Activated naive CD4-positive, alpha-beta T cell treated with anti-CD3 and anti-CD28 coated beads for 36 hours (primary cell): ENCODE measurements around the gene DACT2. TPM values are rescaled to one million over a fixed set of nuclear protein-coding genes. Genes with fewer than 3 reads are reported as not detected.
"Not testable (repeated sequence)": the region's sequence is repeated elsewhere in the genome, so short reads cannot be mapped to it uniquely, and the experiment has no call there.

Experiments
- CTCF ChIA-PET: fragments of 350-600 bp; sonication (Branson Sonifier 250); formaldehyde crosslinking; loops from one replicate; lab custom pipeline; 2021; ENCODE audit warnings: antibody characterized with exemption; lab: Charles Lee
- DNase-seq: peaks from one replicate; pipeline ENCODE4 v3.0.0-alpha.2; 2020
- H3K27ac Mint-ChIP-seq: one replicate; pipeline ENCODE4 v1.8.0; 2021; ENCODE audit warnings: mild to moderate bottlenecking, mixed read lengths
- H3K27me3 Mint-ChIP-seq: one replicate; pipeline ENCODE4 v1.8.0; 2021; ENCODE audit warnings: low read depth, mixed read lengths
- H3K36me3 Mint-ChIP-seq: one replicate; pipeline ENCODE4 v1.8.0; 2021; ENCODE audit warnings: low read depth, mixed read lengths
- H3K4me1 Mint-ChIP-seq: one replicate; pipeline ENCODE4 v1.8.0; 2021; ENCODE audit warnings: low read depth, mixed read lengths
- H3K4me3 Mint-ChIP-seq: one replicate; pipeline ENCODE4 v1.8.0; 2021; ENCODE audit warnings: mild to moderate bottlenecking, moderate library complexity, mixed read lengths
- H3K9me3 Mint-ChIP-seq: one replicate; pipeline ENCODE4 v1.8.0; 2021; ENCODE audit warnings: mixed read lengths
- intact Hi-C: fragments of 100-400 bp; cut with micrococcal nuclease; formaldehyde crosslinking; loops from one replicate; pipeline ENCODE4 v1.15.1; 2023
- total RNA-seq, 2 experiments: library from RNA; stranded (reverse); gene quantifications; one replicate each; pipeline ENCODE4 v1.2.3, GENCODE V29; 2021

Gene DACT2
- total RNA-seq, 2 experiments from 2014 or later, result not detected

DNA sequence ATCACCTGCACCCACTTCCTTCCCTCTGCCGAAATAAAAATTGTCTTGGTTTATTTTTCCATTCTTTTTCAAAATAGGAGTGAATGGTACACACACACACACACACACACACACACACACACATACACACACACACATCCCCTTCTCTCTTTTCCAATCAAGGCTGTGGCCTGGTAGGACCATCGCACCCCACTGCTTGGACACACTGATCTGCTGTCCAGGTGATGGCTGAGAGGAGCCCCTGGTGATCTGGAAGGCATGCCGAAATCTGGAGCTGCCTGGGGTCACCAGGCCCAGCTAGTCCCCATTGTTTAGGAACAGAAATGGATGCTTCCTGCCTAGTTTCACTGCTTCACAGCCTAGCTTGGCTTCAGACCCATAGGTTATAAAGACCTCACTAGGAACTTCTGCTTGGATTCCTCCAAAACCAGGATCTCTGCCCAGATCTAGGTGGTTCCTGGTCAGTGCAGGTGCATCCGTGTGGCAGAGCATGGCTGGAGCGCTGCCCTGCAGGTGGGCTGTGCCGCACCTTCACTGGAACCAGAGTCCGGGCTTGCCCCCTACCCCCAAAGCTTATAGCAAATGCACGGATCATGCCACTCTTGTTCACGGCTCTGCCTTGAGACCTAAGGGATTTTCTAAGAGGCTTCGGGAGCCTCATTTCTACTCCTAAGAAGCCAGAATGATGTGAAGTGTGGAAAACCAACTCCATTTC is 42.9 kb upstream of the DACT2 start:
- Mint-ChIP-seq H3K4me1 (peaks cover under 1% of the 10 kb centered on the region), H3K9me3 (peaks cover 2% of the 10 kb centered on the region), H3K4me3 (no peak overlapping the region), H3K27me3 (peaks cover 19% of the 10 kb centered on the region), H3K27ac (no peak overlapping the region), H3K36me3 (no peaks in the 10 kb centered on the region)
- intact Hi-C loops, result loop anchor here (10.0 kb wide), 1 partner anchor 208 kb away; no protein-coding TSS in a partner anchor
- CTCF ChIA-PET, result no interaction called here
- no peak for DNase-seq

DNA sequence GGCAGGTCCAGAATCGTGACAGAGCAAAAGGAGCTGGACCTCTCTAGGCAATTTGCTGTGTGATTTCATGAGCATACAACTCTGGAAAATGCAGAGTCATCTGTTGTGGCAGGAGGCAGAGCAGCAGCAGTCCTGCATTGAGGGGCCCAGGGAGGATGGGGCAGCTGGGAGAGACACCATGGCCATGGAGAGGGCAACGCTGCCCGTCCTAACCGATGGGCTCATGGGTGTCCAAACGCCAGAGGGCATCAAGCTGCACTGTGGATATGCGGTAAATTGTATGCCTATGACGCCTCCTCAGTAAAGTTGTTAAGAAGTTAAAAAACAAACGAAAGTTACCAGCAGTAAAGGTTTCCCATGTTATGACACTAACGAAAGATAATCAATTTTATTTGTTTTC is 42.2 kb upstream of the DACT2 start:
- intact Hi-C loops, result loop anchor here (10.0 kb wide), 1 partner anchor 207 kb away; no protein-coding TSS in a partner anchor
- H3K36me3 Mint-ChIP-seq, result no peaks in the 10 kb centered on the region
- H3K27ac Mint-ChIP-seq, result no peak overlapping the region
- CTCF ChIA-PET, result no interaction called here
- H3K9me3 Mint-ChIP-seq, result peaks cover 2% of the 10 kb centered on the region
- H3K4me1 Mint-ChIP-seq, result no peaks in the 10 kb centered on the region
- DNase-seq, result no peak
- no peak overlapping the region for H3K4me3 Mint-ChIP-seq
- H3K27me3 Mint-ChIP-seq, result peaks cover 18% of the 10 kb centered on the region

DNA sequence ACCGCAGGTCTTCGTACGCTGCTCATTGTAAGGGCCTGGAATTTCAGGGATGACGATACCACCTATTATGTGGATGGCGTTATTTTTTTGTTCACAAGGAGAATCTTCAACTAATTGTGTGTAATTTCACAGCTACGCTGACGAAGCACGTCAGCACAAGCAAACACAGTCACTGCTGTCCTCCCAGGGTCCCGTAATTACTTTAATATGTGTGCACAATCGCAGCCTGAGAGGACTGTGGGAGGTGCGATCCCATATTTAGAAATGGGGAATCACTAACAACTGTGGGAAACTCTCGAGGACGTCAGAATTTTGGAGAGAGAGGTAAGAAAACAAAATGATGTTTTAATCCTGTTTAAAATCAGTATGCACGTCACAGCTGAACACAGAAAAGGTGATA is 40.2 kb upstream of the DACT2 start:
- CTCF ChIA-PET, result no interaction called here
- intact Hi-C loops, result loop anchor here (5.0 to 10.0 kb wide), 2 partner anchors 205 to 452 kb away; no protein-coding TSS in a partner anchor

DNA sequence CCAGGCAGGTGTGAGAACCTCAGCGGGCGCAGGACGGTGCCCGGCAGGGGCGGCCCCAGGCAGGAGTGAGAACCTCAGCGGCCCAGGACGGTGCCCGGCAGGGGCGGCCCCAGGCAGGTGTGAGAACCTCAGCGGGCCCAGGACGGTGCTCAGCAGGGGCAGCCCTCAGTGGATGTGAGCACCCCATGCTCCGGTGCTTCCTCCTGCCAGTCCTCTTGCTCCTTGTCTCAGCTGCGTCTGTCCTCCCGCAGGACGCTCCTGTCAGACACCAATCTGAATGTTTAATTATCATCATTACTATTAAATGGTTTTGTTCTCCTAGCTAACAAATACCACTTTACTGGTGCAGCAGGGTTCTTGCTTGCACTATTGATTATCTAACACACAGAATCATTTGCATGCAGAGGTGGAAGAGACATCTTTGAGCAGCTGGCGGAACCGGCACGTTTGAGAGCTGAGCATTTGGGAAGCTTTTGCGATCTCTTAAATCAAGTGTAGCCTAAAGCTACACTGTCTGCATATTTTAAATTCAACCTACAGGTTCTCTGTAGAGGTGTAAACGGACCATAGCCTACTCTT is 39.4 kb upstream of the DACT2 start:
- H3K27ac Mint-ChIP-seq, result no peak overlapping the region
- intact Hi-C loops, result loop anchor here (5.0 kb wide), 1 partner anchor 452 kb away; no protein-coding TSS in a partner anchor
- H3K27me3 Mint-ChIP-seq, result peaks cover 22% of the 10 kb centered on the region
- H3K36me3 Mint-ChIP-seq, result no peaks in the 10 kb centered on the region
- no peak overlapping the region for H3K4me3 Mint-ChIP-seq
- no peak for DNase-seq
- no peaks in the 10 kb centered on the region for H3K9me3 Mint-ChIP-seq
- CTCF ChIA-PET, result no interaction called here
- H3K4me1 Mint-ChIP-seq, result no peaks in the 10 kb centered on the region

More for the DNA sequence above, 40.2 kb upstream of the DACT2 start:
- no peaks in the 10 kb centered on the region for H3K4me1 Mint-ChIP-seq
- no peaks in the 10 kb centered on the region for H3K9me3 Mint-ChIP-seq
- no peaks in the 10 kb centered on the region for H3K36me3 Mint-ChIP-seq
- H3K27ac Mint-ChIP-seq, result no peak overlapping the region
- DNase-seq, result no peak
- peaks cover 23% of the 10 kb centered on the region for H3K27me3 Mint-ChIP-seq
- no peak overlapping the region for H3K4me3 Mint-ChIP-seq

DNA sequence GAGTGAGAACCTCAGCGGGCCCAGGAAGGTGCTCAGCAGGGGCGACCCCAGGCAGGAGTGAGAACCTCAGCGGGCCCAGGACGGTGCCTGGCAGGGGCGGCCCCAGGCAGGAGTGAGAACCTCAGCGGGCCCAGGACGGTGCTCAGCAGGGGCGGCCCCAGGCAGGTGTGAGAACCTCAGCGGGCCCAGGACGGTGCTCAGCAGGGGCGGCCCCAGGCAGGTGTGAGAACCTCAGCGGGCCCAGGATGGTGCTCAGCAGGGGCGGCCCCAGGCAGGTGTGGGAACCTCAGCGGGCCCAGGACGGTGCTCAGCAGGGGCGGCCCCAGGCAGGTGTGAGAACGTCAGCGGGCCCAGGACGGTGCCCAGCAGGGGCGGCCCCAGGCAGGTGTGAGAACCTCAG is 37.3 kb upstream of the DACT2 start:
- intact Hi-C loops, result loop anchor here (5.0 kb wide), 1 partner anchor 450 kb away; no protein-coding TSS in a partner anchor
- H3K27ac Mint-ChIP-seq, H3K4me3 Mint-ChIP-seq, DNase-seq, CTCF ChIA-PET, H3K9me3 Mint-ChIP-seq, H3K36me3 Mint-ChIP-seq, H3K4me1 Mint-ChIP-seq: not testable (repeated sequence)
- H3K27me3 Mint-ChIP-seq, result peaks cover 14% of the 10 kb centered on the region

DNA sequence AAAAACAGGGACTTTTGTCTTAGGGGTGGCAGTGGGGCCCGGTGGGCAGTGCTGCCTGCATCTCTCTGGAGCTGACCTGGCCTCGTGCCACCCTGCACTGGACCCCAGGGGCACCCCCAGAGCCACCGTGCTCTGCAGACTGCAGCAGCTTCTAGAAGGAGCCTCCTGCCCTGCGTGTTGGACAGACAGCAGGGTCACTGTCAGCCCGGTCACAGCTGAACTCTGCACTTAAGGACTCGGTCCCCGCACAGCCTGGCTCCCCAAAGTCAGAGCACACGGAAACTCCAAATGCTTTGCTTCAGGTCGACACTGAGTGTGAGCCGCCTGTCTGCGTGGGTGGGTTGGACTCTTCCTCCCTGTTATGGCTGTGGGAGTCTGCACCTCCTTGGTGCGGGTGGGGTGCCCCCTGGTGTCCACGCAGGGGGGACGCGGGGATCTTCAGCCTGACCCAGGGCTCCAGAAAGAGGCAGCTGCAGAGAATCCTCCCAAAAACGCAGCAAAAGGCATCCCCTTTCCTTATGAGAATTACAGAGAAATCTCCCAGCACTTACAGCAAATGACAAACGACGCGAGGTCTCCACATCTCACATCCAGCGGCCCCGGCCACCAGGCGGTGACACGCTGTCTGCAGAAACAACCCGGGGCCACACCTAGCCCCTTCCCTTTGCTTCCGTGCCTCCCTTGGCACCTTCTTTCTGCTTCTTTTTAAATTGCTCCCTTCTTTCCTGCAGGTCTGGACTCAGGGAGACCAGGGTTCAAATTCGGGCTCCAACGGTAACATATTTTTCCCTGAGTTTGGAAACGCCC is 36.3 kb upstream of the DACT2 start:
- H3K4me3 Mint-ChIP-seq, result no peak overlapping the region
- DNase-seq, result peak; percentile 25
- intact Hi-C loops, result loop anchor here (5.0 kb wide), 1 partner anchor 449 kb away; no protein-coding TSS in a partner anchor
- no peak overlapping the region for H3K27ac Mint-ChIP-seq
- no peaks in the 10 kb centered on the region for H3K36me3 Mint-ChIP-seq
- no peaks in the 10 kb centered on the region for H3K9me3 Mint-ChIP-seq
- peaks cover 16% of the 10 kb centered on the region for H3K27me3 Mint-ChIP-seq
- CTCF ChIA-PET, result no interaction called here
- H3K4me1 Mint-ChIP-seq, result no peaks in the 10 kb centered on the region

DNA sequence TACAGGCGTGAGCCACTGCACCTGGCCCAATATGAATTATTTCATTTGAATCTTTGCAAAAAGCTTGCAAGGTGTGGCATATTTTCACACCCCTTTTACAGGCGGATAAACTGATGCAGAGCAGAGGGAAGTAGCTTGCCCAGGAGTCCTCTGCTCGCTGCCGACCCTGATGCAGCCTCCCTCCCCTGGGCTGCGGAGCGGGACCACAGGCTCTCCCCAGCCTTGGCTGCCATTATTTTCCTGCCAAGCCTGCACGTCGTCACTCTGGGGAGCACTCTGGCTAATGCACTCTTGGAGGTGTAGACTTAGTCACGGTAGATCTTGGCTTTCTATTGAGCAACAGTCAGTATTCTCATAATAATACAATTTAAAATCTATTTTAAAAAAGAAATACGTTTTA is 34.8 kb upstream of the DACT2 start:
- peaks cover 5% of the 10 kb centered on the region for H3K9me3 Mint-ChIP-seq
- no peak overlapping the region for H3K4me3 Mint-ChIP-seq
- CTCF ChIA-PET, result no interaction called here
- intact Hi-C loops, result no loop called here
- peaks cover 5% of the 10 kb centered on the region for H3K4me1 Mint-ChIP-seq
- no peaks in the 10 kb centered on the region for H3K36me3 Mint-ChIP-seq
- peaks cover 19% of the 10 kb centered on the region for H3K27me3 Mint-ChIP-seq
- no peak overlapping the region for H3K27ac Mint-ChIP-seq
- DNase-seq, result no peak

DNA sequence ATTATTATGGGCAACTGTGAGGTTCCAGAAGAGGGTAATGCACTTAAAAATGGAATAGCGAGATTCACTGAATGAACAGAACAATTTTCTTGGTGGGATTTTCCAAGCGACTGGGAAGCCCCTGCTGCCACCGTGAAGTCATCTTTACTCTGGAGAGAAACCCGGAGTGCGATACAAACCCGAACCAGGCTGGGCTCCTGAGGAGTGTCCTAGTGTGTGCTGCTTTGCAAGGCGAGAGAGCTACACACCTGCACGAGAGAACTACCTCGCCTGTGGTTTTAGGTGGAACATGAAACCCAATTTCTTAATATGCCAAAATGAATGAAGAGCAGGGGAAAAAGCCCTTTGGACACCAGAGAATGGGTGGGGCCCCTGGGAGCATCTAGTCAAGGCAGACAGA is 33.5 kb upstream of the DACT2 start:
- Mint-ChIP-seq H3K36me3 (no peaks in the 10 kb centered on the region), H3K4me1 (peaks cover 5% of the 10 kb centered on the region), H3K27me3 (peaks cover 20% of the 10 kb centered on the region), H3K4me3 (no peak overlapping the region), H3K9me3 (peaks cover 5% of the 10 kb centered on the region), H3K27ac (no peak overlapping the region)
- DNase-seq, result no peak
- CTCF ChIA-PET, result no interaction called here
- intact Hi-C loops, result no loop called here

DNA sequence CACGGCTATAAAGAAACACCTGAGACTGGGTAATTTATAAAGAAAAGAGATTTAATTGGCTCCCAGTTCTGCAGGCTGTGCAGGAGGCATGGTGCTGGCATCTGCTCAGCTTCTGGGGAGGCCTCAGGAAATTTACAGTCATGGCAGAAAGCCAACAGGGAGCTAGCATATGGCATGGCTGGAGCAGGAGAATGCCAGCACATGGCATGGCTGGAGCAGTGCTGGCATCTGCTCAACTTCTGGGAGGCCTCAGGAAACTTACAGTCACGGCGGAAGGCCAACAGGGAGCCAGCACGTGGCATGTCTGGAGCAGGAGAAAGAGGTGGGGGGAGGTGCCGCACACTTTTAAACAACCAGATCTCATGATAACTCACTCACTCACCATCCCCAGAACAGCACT is 32.5 kb upstream of the DACT2 start:
- CTCF ChIA-PET, result interaction anchor here (1.4 kb wide), 1 partner anchor 18 kb away, joined by 5 read pairs; no protein-coding TSS in a partner anchor
- peaks cover 5% of the 10 kb centered on the region for H3K9me3 Mint-ChIP-seq
- intact Hi-C loops, result no loop called here
- no peak overlapping the region for H3K27ac Mint-ChIP-seq
- no peak overlapping the region for H3K4me3 Mint-ChIP-seq
- H3K4me1 Mint-ChIP-seq, result peaks cover 5% of the 10 kb centered on the region
- H3K27me3 Mint-ChIP-seq, result peaks cover 23% of the 10 kb centered on the region
- no peak for DNase-seq
- no peaks in the 10 kb centered on the region for H3K36me3 Mint-ChIP-seq

DNA sequence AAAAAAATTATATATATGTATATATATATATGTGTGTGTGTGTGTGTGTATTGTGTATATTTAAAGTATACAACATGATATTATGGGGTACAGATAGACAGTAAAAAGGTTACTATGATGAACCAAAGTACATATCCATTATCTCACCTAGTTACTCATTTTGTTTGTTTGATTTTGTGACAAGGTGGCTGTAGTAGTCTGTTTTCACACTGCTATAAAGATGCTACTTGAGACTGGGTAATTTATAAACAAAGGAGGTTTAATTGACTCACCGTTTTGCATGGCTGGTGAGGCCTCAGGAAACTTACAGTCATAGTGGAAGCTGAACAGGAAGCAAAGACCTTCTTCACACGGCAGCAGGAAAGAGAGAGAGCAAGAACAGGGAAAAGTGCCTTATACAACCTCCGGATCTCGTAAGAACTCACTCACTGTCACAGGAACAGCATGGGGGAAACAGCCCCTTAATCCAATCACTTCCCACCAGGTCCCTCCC is 30.2 kb upstream of the DACT2 start:
- Mint-ChIP-seq H3K4me1 (peaks cover 5% of the 10 kb centered on the region), H3K4me3 (no peak overlapping the region), H3K27me3 (peaks cover 27% of the 10 kb centered on the region), H3K36me3 (no peaks in the 10 kb centered on the region), H3K27ac (no peak overlapping the region), H3K9me3 (peaks cover 5% of the 10 kb centered on the region)
- intact Hi-C loops, result no loop called here
- no peak for DNase-seq
- CTCF ChIA-PET, result no interaction called here

DNA sequence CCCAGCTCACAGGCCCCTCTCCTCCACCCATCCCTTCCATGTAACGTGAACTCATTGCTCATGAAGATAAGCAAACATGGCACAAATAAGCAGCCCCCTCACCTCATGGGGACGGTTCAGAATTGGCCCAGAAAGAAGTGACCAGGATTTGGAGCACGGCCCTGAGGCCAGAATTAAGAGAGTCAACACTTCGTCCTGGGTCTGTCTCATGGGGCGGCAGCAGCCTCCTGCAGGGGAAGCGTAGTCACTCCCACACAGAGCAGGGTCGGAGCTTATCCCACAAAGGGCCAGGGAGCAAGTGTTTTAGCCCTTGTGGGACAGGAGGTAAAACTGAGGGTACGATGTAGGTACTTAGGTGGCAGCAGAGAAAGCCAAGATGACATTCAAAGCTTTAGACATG is 28.6 kb upstream of the DACT2 start:
- Mint-ChIP-seq H3K4me1 (peaks cover 5% of the 10 kb centered on the region), H3K9me3 (peaks cover 5% of the 10 kb centered on the region), H3K27ac (no peak overlapping the region), H3K4me3 (no peak overlapping the region), H3K36me3 (no peaks in the 10 kb centered on the region), H3K27me3 (peaks cover 35% of the 10 kb centered on the region)
- intact Hi-C loops, result no loop called here
- CTCF ChIA-PET, result no interaction called here
- DNase-seq, result no peak

DNA sequence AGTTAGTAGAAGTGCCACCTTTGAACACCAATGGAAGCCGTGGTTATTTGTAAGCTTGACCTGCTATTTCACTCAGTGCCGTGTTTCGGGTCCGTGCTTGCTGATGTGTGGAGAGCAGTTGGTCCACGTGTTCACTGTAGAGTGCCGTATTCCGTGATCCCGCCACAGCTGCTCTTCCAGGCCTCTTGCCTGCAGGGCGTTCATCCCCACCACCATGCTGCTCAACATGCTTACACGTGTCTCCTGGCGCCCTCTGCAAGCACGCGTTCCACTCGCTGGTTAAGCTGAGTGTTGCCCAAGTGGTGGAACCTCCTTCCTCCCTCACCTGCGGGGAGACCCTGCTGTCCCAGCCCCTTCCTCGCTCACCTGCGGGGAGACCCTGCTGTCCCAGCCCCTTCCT is 28.0 kb upstream of the DACT2 start:
- intact Hi-C loops, result no loop called here
- H3K36me3 Mint-ChIP-seq, result no peaks in the 10 kb centered on the region
- peaks cover 5% of the 10 kb centered on the region for H3K4me1 Mint-ChIP-seq
- no peak for DNase-seq
- no peak overlapping the region for H3K27ac Mint-ChIP-seq
- CTCF ChIA-PET, result no interaction called here
- H3K4me3 Mint-ChIP-seq, result no peak overlapping the region
- H3K9me3 Mint-ChIP-seq, result peaks cover 5% of the 10 kb centered on the region
- H3K27me3 Mint-ChIP-seq, result peaks cover 35% of the 10 kb centered on the region
